ENCODE results near the gene FCGBP.
A peak's percentile ranks its signal among the peaks of the same experiment; 100 is the strongest.

Gene FCGBP

DNA sequence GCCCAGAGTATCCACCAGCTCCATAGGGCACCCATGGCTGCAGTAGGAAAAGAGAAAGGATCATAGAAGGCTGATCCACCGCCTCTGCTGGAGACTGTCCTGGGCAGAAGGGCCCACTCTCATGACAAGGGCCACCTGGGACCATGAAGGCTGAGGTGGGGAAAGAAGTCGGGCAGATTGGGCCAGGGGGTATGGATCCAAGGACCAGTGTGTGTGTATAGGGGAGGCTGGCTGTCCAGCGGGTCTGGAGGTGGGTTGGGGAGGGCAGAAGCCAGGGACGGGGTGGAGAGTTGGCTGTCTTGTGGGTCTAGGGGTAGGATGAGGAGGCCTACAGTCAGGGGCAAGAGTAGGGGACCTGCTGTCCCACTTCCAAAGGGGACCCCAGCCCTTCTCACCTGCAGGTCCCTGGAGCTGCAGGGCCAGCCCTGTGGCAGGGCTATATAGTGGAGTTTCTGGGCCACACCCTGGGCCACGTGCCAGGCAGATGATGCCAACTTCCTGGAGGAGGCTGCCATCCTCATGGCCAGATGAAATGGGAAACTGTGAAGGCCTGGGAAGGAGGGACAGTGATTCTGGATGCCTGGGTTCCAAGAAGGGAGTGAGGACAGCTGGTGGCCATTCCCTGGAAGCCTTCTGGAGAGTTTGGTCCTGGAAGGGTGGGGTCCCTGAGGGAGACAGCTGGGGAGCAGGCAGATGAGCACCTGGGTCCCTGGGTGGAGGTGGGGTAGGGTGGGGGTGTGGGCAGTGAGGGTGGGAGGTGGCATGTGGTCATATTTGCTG, at the start of gene FCGBP:
Gene FCGBP, minus strand, starts transcription at position 51 of the 780 bp plus-strand sequence.
- TF ChIP-seq, protein P1, sequence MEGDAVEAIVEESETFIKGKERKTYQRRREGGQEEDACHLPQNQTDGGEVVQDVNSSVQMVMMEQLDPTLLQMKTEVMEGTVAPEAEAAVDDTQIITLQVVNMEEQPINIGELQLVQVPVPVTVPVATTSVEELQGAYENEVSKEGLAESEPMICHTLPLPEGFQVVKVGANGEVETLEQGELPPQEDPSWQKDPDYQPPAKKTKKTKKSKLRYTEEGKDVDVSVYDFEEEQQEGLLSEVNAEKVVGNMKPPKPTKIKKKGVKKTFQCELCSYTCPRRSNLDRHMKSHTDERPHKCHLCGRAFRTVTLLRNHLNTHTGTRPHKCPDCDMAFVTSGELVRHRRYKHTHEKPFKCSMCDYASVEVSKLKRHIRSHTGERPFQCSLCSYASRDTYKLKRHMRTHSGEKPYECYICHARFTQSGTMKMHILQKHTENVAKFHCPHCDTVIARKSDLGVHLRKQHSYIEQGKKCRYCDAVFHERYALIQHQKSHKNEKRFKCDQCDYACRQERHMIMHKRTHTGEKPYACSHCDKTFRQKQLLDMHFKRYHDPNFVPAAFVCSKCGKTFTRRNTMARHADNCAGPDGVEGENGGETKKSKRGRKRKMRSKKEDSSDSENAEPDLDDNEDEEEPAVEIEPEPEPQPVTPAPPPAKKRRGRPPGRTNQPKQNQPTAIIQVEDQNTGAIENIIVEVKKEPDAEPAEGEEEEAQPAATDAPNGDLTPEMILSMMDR (IDR thresholded peaks at IDR 0.05; ENCODE audit: low read depth, low read length, missing control alignments), result no peak
- in situ Hi-C loops (cut with HindIII; ENCODE audit: low pct_ligation_motif_present, low sequenced_read_pairs), result no loop called here
- Histone ChIP-seq H3K36me3 (replicated peaks) (no peaks in the 10 kb centered on the region), H3K27ac (no peak within 1 kb of the TSS), H3K4me3 (ENCODE audit: low read depth, low read length) (no peak within 1 kb of the TSS), H3K27me3 (replicated peaks) (no peaks in the 10 kb centered on the region)
- no peak for DNase-seq

DNA sequence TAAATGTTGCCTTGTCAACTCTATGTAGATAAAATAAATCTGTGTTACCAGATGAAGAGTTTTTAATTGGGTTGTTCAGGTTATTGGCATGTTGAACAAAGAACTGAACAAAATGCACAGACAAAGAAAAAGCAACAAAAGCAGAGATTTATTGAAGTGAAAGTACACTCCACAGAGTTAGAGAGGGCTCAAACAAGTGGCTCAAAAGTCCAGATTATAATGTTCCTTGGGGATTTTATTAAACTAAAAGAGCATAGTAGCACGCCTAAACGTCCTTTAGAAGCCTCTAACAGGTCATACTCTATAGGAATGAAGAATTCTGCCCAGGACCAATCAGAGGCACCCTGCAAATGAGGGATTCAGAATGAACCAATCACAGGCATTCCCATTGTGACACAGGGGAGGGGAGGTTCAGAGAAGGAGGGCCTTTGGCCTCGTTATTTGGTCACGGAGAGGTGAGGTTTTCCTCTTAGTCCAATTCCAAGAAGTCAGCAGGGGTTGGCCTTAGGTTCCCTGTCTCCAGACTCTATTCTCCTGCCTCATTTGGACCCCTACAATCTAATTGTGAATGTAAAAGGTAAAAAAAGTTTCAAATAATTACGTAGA, 49.4 kb upstream of the FCGBP start:
- no peak for DNase-seq
- Histone ChIP-seq H3K4me3 (ENCODE audit: low read depth, low read length) (no peak overlapping the region), H3K36me3 (replicated peaks) (peaks cover 35% of the 10 kb centered on the region), H3K27me3 (replicated peaks) (no peaks in the 10 kb centered on the region), H3K27ac (no peak overlapping the region)
- TF ChIP-seq, protein P1 (IDR thresholded peaks at IDR 0.05; ENCODE audit: low read depth, low read length, missing control alignments), result no peak
- in situ Hi-C loops (cut with HindIII; ENCODE audit: low pct_ligation_motif_present, low sequenced_read_pairs), result no loop called here

DNA sequence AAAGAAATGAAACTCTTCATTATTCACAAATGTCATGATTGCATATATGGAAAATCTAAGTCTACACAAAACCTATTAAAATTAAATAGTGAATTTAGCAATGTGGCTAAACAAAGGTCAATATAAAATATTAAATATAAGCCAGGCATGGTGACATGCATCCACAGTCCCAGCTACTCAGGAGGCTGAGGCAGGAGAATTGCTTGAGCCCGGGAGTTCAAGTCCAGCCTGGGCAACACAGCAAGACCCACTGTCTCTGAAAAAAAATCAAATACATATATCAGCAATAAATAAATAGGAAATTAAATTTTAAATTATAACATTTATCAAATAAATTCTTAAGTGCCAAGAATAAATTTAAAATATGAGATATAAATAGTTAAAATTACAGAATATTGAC, 48.4 kb upstream of the FCGBP start:
- Histone ChIP-seq H3K27ac (no peak overlapping the region), H3K4me3 (ENCODE audit: low read depth, low read length) (no peak overlapping the region), H3K27me3 (replicated peaks) (no peaks in the 10 kb centered on the region), H3K36me3 (replicated peaks) (peaks cover 44% of the 10 kb centered on the region)
- DNase-seq, result no peak
- TF ChIP-seq, protein P1 (IDR thresholded peaks at IDR 0.05; ENCODE audit: low read depth, low read length, missing control alignments), result no peak
- in situ Hi-C loops (cut with HindIII; ENCODE audit: low pct_ligation_motif_present, low sequenced_read_pairs), result no loop called here

DNA sequence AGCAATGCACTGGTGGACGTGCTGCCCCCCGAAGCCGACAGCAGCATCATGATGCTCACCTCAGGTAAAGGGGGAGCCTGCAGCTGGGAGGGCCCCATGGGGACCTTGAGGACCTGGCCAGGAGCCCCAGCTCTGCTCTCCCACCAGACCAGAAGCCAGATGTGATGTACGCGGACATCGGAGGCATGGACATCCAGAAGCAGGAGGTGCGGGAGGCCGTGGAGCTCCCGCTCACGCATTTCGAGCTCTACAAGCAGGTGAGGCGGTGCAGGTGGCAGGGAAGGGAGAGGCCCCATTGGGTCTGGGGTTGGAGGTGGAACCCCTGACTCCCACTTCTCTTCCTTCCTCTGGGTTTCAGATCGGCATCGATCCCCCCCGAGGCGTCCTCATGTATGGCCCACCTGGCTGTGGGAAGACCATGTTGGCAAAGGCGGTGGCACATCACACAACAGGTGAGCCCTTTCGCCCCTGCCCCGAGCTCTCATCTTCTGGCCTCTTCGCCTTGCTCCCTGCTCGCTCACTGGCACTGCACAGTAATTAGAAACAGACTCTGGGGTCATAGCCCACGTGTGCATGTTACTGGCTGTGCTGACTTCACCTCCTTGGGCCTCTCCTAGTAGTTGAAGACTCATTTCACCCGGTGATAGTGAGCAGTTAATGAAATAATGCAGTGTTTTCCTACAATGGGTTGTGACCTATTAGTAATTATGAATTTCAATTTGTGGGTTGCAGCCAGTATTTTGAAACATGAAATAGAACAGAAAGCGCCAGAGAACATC, 40.1 kb upstream of the FCGBP start:
- Histone ChIP-seq H3K27ac (no peak overlapping the region), H3K27me3 (replicated peaks) (no peaks in the 10 kb centered on the region), H3K4me3 (ENCODE audit: low read depth, low read length) (no peak overlapping the region), H3K36me3 (replicated peaks) (peaks cover 59% of the 10 kb centered on the region)
- TF ChIP-seq, protein P1 (IDR thresholded peaks at IDR 0.05; ENCODE audit: low read depth, low read length, missing control alignments), result no peak
- no peak for DNase-seq
- in situ Hi-C loops (cut with HindIII; ENCODE audit: low pct_ligation_motif_present, low sequenced_read_pairs), result no loop called here

DNA sequence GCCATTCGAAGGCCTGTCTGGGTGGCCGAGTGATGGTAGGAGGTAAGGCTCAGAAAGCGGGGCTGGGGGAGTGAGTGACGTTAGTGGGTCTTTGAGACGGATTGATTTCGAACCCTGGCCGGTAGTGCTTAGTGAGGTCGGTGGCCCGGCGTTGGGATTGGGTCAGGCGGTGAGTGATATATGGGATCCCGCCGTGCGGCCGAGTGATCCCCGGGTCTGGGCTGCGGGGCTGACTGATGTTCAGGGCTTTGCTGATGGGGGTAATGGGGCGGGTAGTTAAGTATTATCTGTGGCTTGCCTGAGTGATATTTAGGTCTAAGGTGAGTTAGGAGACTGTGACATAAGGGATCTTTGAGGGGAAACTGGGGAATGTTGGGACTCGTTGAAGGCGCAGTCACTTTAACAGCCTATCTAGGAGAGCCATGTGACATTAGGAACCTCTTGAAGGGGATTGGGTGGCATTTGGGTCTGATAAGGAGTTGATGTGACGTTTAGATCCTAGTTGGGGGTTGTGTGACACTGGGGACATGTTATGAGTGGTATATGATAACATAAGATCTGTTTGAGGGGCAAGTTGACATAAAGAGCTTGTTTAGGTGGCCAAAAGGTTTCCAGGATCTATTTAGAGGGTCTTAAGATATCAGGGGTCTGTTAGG, 37.1 kb upstream of the FCGBP start:
- Histone ChIP-seq H3K27ac (peak overlapping the region; percentile 87), H3K4me3 (ENCODE audit: low read depth, low read length) (peak overlapping the region; percentile 97), H3K36me3 (replicated peaks) (peaks cover 31% of the 10 kb centered on the region), H3K27me3 (replicated peaks) (no peaks in the 10 kb centered on the region)
- TF ChIP-seq, protein P1 (IDR thresholded peaks at IDR 0.05; ENCODE audit: low read depth, low read length, missing control alignments), result no peak
- DNase-seq, result peak; percentile 16
- in situ Hi-C loops (cut with HindIII; ENCODE audit: low pct_ligation_motif_present, low sequenced_read_pairs), result no loop called here

Data from brain microvascular endothelial cell (primary cell).